Neutrophil (primary cell): Measurements from ENCODE around the gene CHI3L2.

Experiments
- H3K27ac ChIP-seq: fragments of 200-600 bp; sonication (generic); 2 replicates; pipeline ENCODE4 v1.5.1; 2016; ENCODE audit warnings: mild to moderate bottlenecking, moderate library complexity
- H3K27me3 ChIP-seq: fragments of 200-600 bp; sonication (generic); 2 replicates; pipeline ENCODE4 v1.6.0; 2016; ENCODE audit warnings: mild to moderate bottlenecking
- H3K36me3 ChIP-seq: fragments of 200-600 bp; sonication (generic); 2 replicates; pipeline ENCODE4 v1.5.1; 2017
- H3K4me1 ChIP-seq, 2 experiments: fragments of 200-600 bp in 1 of 2; sonication (generic) in 1 of 2; 1 replicate in 1 of 2; 2 replicates in 1 of 2; pipeline versions ENCODE4 v1.5.1 to v1.6.1; 2013 to 2016; ENCODE audit warnings: low read depth in 1 of 2, low read length in 1 of 2, mild to moderate bottlenecking in 1 of 2, moderate library complexity in 1 of 2; ENCODE audit not compliant: control insufficient read depth in 1 of 2, insufficient read depth in 1 of 2
- H3K4me3 ChIP-seq, 2 experiments: fragments of 200-600 bp in 1 of 2; sonication (generic) in 1 of 2; 1 replicate in 1 of 2; 2 replicates in 1 of 2; pipeline ENCODE4 v1.5.1; 2013 to 2016; ENCODE audit warnings: low read depth in 1 of 2, low read length in 1 of 2, mild to moderate bottlenecking in 1 of 2, moderate library complexity in 1 of 2
- H3K9me3 ChIP-seq: fragments of 200-600 bp; sonication (generic); 2 replicates; pipeline ENCODE4 v1.5.1; 2016
- TF ChIP-seq, protein P1 (sequence below): fragments of 200-600 bp; sonication (generic); IDR thresholded peaks from 2 replicates; pipeline ENCODE4 v1.5.1; 2016; ENCODE audit warnings: antibody characterized with exemption

Gene CHI3L2

GRCh38 chr1:111232134-111232533 is 4.6 kb downstream of the CHI3L2 start:
- H3K4me1 ChIP-seq = peaks cover 4 to 6% of the 10 kb centered on the region in 2 experiments
- peaks cover 39% of the 10 kb centered on the region for H3K27me3 ChIP-seq
- H3K27ac ChIP-seq = no peak overlapping the region
- no peaks in the 10 kb centered on the region for H3K36me3 ChIP-seq
- H3K4me3 ChIP-seq = no peak overlapping the region
- no peaks in the 10 kb centered on the region for H3K9me3 ChIP-seq
- TF ChIP-seq, protein P1, sequence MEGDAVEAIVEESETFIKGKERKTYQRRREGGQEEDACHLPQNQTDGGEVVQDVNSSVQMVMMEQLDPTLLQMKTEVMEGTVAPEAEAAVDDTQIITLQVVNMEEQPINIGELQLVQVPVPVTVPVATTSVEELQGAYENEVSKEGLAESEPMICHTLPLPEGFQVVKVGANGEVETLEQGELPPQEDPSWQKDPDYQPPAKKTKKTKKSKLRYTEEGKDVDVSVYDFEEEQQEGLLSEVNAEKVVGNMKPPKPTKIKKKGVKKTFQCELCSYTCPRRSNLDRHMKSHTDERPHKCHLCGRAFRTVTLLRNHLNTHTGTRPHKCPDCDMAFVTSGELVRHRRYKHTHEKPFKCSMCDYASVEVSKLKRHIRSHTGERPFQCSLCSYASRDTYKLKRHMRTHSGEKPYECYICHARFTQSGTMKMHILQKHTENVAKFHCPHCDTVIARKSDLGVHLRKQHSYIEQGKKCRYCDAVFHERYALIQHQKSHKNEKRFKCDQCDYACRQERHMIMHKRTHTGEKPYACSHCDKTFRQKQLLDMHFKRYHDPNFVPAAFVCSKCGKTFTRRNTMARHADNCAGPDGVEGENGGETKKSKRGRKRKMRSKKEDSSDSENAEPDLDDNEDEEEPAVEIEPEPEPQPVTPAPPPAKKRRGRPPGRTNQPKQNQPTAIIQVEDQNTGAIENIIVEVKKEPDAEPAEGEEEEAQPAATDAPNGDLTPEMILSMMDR = no peak

GRCh38 chr1:111234258-111234657 is 6.7 kb downstream of the CHI3L2 start:
- no peaks in the 10 kb centered on the region for H3K36me3 ChIP-seq
- TF ChIP-seq, protein P1 = no peak
- H3K9me3 ChIP-seq = no peaks in the 10 kb centered on the region
- peaks cover 39% of the 10 kb centered on the region for H3K27me3 ChIP-seq
- H3K27ac ChIP-seq = no peak overlapping the region
- H3K4me3 ChIP-seq = no peak overlapping the region
- H3K4me1 ChIP-seq = no peaks in the 10 kb centered on the region

DNA sequence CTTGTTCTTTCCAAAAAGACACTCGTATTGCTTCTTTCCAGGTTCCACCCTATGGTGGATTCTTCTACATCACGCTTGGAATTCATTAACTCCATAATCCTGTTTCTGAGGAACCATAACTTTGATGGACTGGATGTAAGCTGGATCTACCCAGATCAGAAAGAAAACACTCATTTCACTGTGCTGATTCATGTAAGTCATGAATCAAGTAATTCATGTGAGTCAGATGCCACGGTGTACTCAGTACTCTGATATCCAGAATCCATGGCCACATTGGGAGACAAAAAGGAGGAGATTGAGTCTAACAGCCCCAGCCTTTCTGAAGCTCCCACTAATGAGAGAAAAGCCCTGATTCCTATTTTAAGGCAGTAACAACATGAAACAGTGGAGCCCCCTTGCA is 7.4 kb downstream of the CHI3L2 start:
- no peak overlapping the region for H3K27ac ChIP-seq
- H3K36me3 ChIP-seq = no peaks in the 10 kb centered on the region
- H3K4me3 ChIP-seq = no peak overlapping the region
- H3K9me3 ChIP-seq = no peaks in the 10 kb centered on the region
- no peaks in the 10 kb centered on the region for H3K4me1 ChIP-seq
- H3K27me3 ChIP-seq = peaks cover 39% of the 10 kb centered on the region
- TF ChIP-seq, protein P1 = no peak

DNA sequence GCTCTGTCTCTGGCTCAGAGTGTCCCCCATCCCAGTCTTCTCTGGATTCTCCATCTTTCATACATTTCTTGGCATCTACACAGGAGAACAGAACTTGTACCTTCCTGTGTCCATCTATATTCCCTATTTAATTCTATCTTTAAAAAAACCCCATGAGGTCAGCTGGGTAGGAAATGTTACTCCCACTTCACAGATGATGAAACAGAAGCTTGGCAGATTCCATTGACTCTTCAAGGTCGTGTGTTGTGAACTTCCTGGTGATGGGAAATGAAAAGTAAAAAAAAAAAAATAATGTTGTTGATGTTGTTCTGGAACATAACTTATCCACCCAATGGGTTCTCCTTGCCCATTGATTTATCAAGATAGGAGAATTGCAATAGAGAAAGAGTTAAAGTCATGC is 8.9 kb downstream of the CHI3L2 start:
- peaks cover 44% of the 10 kb centered on the region for H3K27me3 ChIP-seq
- TF ChIP-seq, protein P1 = no peak
- no peaks in the 10 kb centered on the region for H3K36me3 ChIP-seq
- no peak overlapping the region for H3K27ac ChIP-seq
- no peaks in the 10 kb centered on the region for H3K9me3 ChIP-seq
- no peak overlapping the region for H3K4me3 ChIP-seq
- no peaks in the 10 kb centered on the region for H3K4me1 ChIP-seq

DNA sequence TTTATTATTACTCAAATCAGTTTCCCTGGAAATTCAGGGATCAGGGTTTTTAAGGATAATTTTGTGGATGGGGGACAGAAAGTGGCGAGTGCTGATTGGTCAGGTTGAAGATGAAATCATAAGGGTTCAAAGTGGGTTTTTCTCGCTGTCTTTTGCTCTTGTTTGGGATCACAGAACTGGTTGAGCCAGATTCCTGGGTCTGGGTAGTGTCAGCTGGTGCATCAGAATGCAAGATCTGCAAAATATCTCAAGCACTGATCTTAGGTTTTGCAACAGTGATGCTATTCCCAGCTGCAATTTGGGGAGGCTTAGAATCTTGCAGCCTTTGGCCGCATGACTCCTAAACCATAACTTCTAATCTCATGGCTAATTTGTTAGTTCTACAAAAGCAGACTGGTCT is 9.3 kb downstream of the CHI3L2 start:
- TF ChIP-seq, protein P1 = no peak

More for the DNA sequence above, 9.3 kb downstream of the CHI3L2 start:
- H3K27ac ChIP-seq = no peak overlapping the region
- H3K4me1 ChIP-seq = no peaks in the 10 kb centered on the region
- no peaks in the 10 kb centered on the region for H3K9me3 ChIP-seq
- no peaks in the 10 kb centered on the region for H3K36me3 ChIP-seq
- H3K4me3 ChIP-seq = no peak overlapping the region
- H3K27me3 ChIP-seq = peaks cover 46% of the 10 kb centered on the region
